ENCODE data around the gene PRKAA1. TPM values are rescaled to one million over a fixed set of nuclear protein-coding genes. Genes with fewer than 3 reads are reported as not detected.

Gene PRKAA1
- total RNA-seq, 1 experiment from 2014 or later: 58.1 TPM

DNA sequence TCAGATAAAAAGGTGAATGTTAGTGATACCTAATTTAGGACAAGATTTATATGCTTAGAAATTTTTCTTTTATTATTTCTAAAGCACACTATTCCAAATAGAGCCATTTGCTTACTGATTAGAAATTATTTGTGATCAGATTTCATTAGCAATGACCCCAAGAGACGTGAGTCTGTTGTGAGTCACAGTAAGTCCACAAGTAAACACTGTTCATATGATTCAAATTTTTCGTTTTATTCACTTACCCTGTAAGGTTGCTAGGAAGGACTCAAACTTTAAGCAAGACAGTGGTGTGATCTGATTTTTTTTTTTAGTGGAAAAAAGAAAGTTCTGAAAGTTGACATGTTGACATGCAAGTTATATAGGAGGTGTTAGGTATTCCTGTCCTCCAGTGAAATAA, 44.2 kb upstream of the PRKAA1 start:
- H3K36me3 Mint-ChIP-seq (ENCODE audit: insufficient read depth, unreplicated experiment): peaks cover 9% of the 10 kb centered on the region
- peaks cover 8% of the 10 kb centered on the region for H3K4me1 Mint-ChIP-seq (ENCODE audit: insufficient read depth, unreplicated experiment)
- no TSS peak for BruUV-seq (replicated peaks)
- H3K4me3 Mint-ChIP-seq (ENCODE audit: unreplicated experiment): peak overlapping the region; percentile 80
- no peaks in the 10 kb centered on the region for H3K27me3 Mint-ChIP-seq (ENCODE audit: insufficient read depth, unreplicated experiment)
- ChIA-PET CTCF (interaction anchor here (0.6 to 1.1 kb wide), 2 partner anchors 44 to 48 kb away, joined by 3 to 7 read pairs; partner anchors contain the start of gene PRKAA1), POLR2A (interaction anchor here (0.6 to 3.9 kb wide), 10 partner anchors 9 to 1061 kb away, joined by 3 to 31 read pairs (median 5); no protein-coding TSS in a partner anchor)
- no peaks in the 10 kb centered on the region for H3K9me3 Mint-ChIP-seq (ENCODE audit: unreplicated experiment)
- intact Hi-C loops (cut with micrococcal nuclease): no loop called here
- TF ChIP-seq, protein P1, sequence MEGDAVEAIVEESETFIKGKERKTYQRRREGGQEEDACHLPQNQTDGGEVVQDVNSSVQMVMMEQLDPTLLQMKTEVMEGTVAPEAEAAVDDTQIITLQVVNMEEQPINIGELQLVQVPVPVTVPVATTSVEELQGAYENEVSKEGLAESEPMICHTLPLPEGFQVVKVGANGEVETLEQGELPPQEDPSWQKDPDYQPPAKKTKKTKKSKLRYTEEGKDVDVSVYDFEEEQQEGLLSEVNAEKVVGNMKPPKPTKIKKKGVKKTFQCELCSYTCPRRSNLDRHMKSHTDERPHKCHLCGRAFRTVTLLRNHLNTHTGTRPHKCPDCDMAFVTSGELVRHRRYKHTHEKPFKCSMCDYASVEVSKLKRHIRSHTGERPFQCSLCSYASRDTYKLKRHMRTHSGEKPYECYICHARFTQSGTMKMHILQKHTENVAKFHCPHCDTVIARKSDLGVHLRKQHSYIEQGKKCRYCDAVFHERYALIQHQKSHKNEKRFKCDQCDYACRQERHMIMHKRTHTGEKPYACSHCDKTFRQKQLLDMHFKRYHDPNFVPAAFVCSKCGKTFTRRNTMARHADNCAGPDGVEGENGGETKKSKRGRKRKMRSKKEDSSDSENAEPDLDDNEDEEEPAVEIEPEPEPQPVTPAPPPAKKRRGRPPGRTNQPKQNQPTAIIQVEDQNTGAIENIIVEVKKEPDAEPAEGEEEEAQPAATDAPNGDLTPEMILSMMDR (IDR thresholded peaks at IDR 0.05; ENCODE audit: unreplicated experiment): no peak
- peak overlapping the region; percentile 94 for H3K27ac Mint-ChIP-seq (ENCODE audit: low read depth, unreplicated experiment)
- DNase-seq (ENCODE audit: unreplicated experiment): no peak

DNA sequence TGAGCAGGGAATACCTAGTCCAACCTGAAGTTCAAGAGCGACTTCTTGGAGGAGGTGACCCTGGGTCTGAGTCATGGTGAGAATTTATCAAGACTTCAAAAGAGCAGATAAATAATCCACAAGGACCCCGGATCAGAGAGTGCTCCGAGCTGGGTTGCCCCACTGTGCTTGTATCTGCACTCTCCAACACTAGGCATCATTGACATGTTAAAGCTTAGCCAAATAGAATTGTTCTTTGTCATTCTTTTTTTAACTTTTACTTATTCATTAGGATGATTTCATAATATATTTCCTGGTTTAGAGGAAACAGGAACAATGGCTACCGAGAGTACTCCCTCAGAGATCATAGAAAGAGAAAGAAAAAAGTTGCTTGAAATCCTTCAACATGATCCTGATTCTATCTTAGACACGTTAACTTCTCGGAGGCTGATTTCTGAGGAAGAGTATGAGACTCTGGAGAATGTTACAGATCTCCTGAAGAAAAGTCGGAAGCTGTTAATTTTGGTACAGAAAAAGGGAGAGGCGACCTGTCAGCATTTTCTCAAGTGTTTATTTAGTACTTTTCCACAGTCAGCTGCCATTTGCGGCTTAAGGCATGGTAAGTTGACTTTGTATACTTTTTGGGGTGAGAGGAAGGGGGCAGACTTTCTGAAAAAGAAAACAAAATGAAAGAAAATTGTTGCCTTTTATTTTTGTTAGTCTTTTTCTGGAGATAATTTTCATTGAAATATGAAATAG, 43.1 kb upstream of the PRKAA1 start, which contains the start of gene CARD6:
CARD6 (plus strand) TSS at position 300 of the 738 bp plus-strand sequence; CDS start at position 316, 16 bp downstream.
- Mint-ChIP-seq H3K27ac (ENCODE audit: low read depth, unreplicated experiment) (peak within 1 kb of the TSS; percentile 94), H3K36me3 (ENCODE audit: insufficient read depth, unreplicated experiment) (peaks cover 9% of the 10 kb centered on the region), H3K9me3 (ENCODE audit: unreplicated experiment) (no peaks in the 10 kb centered on the region), H3K4me3 (ENCODE audit: unreplicated experiment) (peak within 1 kb of the TSS; percentile 80), H3K4me1 (ENCODE audit: insufficient read depth, unreplicated experiment) (peaks cover 15% of the 10 kb centered on the region), H3K27me3 (ENCODE audit: insufficient read depth, unreplicated experiment) (no peaks in the 10 kb centered on the region)
- intact Hi-C loops (cut with micrococcal nuclease): no loop called here
- POLR2A ChIA-PET: interaction anchor here (0.7 to 3.9 kb wide), 13 partner anchors 9 to 1147 kb away, joined by 3 to 31 read pairs (median 4); no protein-coding TSS in a partner anchor
- TF ChIP-seq, protein P1 (IDR thresholded peaks at IDR 0.05; ENCODE audit: unreplicated experiment): no peak
- TSS peak; percentile 83 for BruUV-seq (replicated peaks)
- peak; percentile 55 for DNase-seq (ENCODE audit: unreplicated experiment)
- CTCF ChIA-PET: interaction anchor here (0.6 to 1.1 kb wide), 2 partner anchors 43 to 47 kb away, joined by 3 to 7 read pairs; partner anchors contain the start of gene PRKAA1

DNA sequence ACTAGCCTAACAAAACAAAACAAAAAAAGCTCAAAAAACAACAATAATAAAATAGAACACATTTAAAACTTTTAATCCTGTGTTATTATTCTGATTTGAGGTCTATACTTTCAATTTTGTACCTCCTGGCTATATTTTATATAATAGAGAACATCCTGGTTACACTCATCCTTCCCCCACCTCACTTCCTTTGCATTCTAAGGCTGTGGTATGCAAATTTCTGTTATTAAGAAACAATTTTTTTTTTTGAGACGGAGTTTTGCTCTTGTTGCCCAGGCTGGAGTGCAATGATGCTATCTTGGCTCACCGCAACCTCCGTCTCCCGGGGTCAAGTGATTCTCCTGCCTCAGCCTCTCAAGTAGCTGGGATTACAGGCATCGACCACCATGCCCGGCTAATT, 39.9 kb upstream of the PRKAA1 start:
- peaks cover 28% of the 10 kb centered on the region for H3K36me3 Mint-ChIP-seq (ENCODE audit: insufficient read depth, unreplicated experiment)
- TF ChIP-seq, protein P1 (IDR thresholded peaks at IDR 0.05; ENCODE audit: unreplicated experiment): no peak
- H3K4me1 Mint-ChIP-seq (ENCODE audit: insufficient read depth, unreplicated experiment): peaks cover 12% of the 10 kb centered on the region

More for the DNA sequence above, 39.9 kb upstream of the PRKAA1 start:
- no peaks in the 10 kb centered on the region for H3K27me3 Mint-ChIP-seq (ENCODE audit: insufficient read depth, unreplicated experiment)
- DNase-seq (ENCODE audit: unreplicated experiment): no peak
- no peaks in the 10 kb centered on the region for H3K9me3 Mint-ChIP-seq (ENCODE audit: unreplicated experiment)
- BruUV-seq (replicated peaks): no TSS peak
- intact Hi-C loops (cut with micrococcal nuclease): no loop called here
- CTCF ChIA-PET: no interaction called here
- no peak overlapping the region for H3K4me3 Mint-ChIP-seq (ENCODE audit: unreplicated experiment)
- no peak overlapping the region for H3K27ac Mint-ChIP-seq (ENCODE audit: low read depth, unreplicated experiment)
- POLR2A ChIA-PET: no interaction called here

Measured in MCF 10A (cell line).